Gastrocnemius medialis (tissue), 4 donors: ENCODE measurements around the gene AFTPH.

Source experiments
- POLR2A ChIP-seq, 2 donors: fragments of 450-650 bp; IDR thresholded peaks; one replicate each; pipeline ENCODE4 v1.6.1; 2017; ENCODE audit warnings: antibody characterized with exemption in 2 of 2, mild to moderate bottlenecking in 2 of 2, moderate library complexity in 2 of 2
- TF ChIP-seq, protein P1 (sequence below), 5 experiments: fragments of 450-650 bp in 3 of 5; fragments of 200-600 bp in 2 of 5; sonication (generic) in 2 of 5; IDR thresholded peaks in 4 of 5; conservative IDR thresholded peaks in 1 of 5; 1 replicate in 4 of 5; 2 replicates in 1 of 5; pipeline ENCODE4 v1.5.1; 2016 to 2019; ENCODE audit warnings: antibody characterized with exemption in 5 of 5, mild to moderate bottlenecking in 3 of 5, moderate library complexity in 3 of 5

- TF ChIP-seq, protein P1, sequence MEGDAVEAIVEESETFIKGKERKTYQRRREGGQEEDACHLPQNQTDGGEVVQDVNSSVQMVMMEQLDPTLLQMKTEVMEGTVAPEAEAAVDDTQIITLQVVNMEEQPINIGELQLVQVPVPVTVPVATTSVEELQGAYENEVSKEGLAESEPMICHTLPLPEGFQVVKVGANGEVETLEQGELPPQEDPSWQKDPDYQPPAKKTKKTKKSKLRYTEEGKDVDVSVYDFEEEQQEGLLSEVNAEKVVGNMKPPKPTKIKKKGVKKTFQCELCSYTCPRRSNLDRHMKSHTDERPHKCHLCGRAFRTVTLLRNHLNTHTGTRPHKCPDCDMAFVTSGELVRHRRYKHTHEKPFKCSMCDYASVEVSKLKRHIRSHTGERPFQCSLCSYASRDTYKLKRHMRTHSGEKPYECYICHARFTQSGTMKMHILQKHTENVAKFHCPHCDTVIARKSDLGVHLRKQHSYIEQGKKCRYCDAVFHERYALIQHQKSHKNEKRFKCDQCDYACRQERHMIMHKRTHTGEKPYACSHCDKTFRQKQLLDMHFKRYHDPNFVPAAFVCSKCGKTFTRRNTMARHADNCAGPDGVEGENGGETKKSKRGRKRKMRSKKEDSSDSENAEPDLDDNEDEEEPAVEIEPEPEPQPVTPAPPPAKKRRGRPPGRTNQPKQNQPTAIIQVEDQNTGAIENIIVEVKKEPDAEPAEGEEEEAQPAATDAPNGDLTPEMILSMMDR (IDR thresholded peaks at IDR 0.05 in 4 of 5, conservative IDR thresholded peaks at IDR 0.05 in 1 of 5): no peak
- TF ChIP-seq POLR2A (IDR thresholded peaks at IDR 0.05): no peak
These were observed 38.8 kb upstream of the AFTPH start for GRCh38 chr2:64485331-64485730.
